Mucosa of stomach (tissue), 1 donor: ENCODE results near the gene HECA.

Experiments used
- H3K27me3 ChIP-seq: one replicate; pipeline ENCODE4 v1.7.0; 2013; ENCODE audit warnings: mild to moderate bottlenecking, low read length; ENCODE audit not compliant: control insufficient read depth, insufficient read depth
- H3K36me3 ChIP-seq: one replicate; pipeline ENCODE4 v1.7.0; 2013; ENCODE audit warnings: low read length; ENCODE audit not compliant: control insufficient read depth, insufficient read depth
- H3K4me1 ChIP-seq: one replicate; pipeline ENCODE4 v1.7.0; 2013; ENCODE audit warnings: mild to moderate bottlenecking, low read length; ENCODE audit not compliant: control insufficient read depth, insufficient read depth
- H3K4me3 ChIP-seq: one replicate; pipeline ENCODE4 v1.7.0; 2013; ENCODE audit warnings: low read length
- H3K9ac ChIP-seq: one replicate; pipeline ENCODE4 v1.7.0; 2013; ENCODE audit warnings: mild to moderate bottlenecking, low read length, moderate library complexity
- H3K9me3 ChIP-seq: one replicate; pipeline ENCODE4 v1.7.0; 2013; ENCODE audit warnings: mild to moderate bottlenecking, low read length, moderate library complexity; ENCODE audit not compliant: control insufficient read depth
- donor health status: Pancreatic carcinoma.

Gene HECA

DNA sequence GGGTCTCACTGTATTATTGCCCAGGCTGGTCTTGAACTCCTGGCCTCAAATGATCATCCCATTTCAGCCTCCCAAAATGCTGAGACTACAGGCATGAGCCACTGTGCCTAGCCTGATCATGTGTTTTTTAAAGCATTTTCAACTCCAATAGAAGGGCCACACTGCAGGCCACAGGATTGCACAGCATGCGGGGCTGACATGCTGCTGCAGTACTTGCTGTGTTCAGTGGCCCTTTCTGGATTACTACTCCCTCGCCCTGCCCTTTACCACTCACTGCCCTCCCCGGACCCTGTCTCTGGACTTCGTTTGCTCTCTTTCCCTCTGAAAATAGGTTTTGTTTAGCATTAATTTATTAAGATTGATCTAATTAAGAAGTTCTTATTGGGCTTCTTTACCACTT lies 37.3 kb downstream of the HECA start:
- H3K4me3 ChIP-seq, result no peak overlapping the region
- no peaks in the 10 kb centered on the region for H3K36me3 ChIP-seq
- H3K9me3 ChIP-seq, result no peaks in the 10 kb centered on the region
- H3K9ac ChIP-seq, result no peak overlapping the region
- H3K4me1 ChIP-seq, result no peaks in the 10 kb centered on the region
- no peaks in the 10 kb centered on the region for H3K27me3 ChIP-seq

DNA sequence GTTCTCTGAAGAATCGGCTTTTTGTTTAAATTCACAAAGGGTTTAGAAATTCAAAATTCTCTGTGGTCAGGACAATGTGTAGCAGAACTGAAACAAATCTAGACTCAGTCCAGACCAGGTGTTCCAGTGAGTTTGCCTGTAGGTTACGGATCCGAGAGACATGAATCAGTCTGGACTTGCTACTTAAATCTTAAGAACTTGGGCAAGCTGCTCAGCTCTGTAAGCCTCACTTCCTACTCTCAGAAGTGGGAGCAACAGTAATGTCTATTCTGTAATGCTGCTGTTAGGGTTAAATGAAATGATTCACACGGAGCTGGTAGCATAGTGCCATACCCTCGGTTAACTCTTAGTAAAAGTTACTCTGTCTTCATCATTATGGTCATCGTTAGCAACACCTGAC lies 37.7 kb downstream of the HECA start:
- H3K4me3 ChIP-seq, result no peak overlapping the region
- H3K9ac ChIP-seq, result no peak overlapping the region
- no peaks in the 10 kb centered on the region for H3K9me3 ChIP-seq
- no peaks in the 10 kb centered on the region for H3K27me3 ChIP-seq
- H3K4me1 ChIP-seq, result no peaks in the 10 kb centered on the region
- H3K36me3 ChIP-seq, result no peaks in the 10 kb centered on the region

DNA sequence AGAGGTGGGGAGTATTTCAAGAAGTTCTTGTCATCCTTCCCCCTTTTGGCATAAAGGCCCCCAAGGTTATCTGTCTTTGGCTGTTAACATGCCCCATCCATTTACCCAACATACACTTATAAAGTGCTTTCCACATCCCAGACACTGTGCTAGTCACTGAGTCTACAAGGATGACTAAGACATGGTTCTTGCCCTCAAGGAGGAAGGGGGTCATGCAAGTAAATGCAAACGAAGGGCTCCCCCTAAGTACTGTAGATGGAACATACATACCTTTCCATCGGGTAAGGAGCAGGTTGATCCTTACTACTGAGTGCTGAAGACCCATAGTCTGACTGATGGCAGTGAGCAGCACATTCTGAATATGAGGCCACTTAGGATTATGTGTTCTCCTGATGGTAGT lies 38.3 kb downstream of the HECA start:
- H3K9me3 ChIP-seq, result no peaks in the 10 kb centered on the region
- no peaks in the 10 kb centered on the region for H3K4me1 ChIP-seq
- no peaks in the 10 kb centered on the region for H3K36me3 ChIP-seq
- H3K9ac ChIP-seq, result no peak overlapping the region
- no peaks in the 10 kb centered on the region for H3K27me3 ChIP-seq
- no peak overlapping the region for H3K4me3 ChIP-seq

DNA sequence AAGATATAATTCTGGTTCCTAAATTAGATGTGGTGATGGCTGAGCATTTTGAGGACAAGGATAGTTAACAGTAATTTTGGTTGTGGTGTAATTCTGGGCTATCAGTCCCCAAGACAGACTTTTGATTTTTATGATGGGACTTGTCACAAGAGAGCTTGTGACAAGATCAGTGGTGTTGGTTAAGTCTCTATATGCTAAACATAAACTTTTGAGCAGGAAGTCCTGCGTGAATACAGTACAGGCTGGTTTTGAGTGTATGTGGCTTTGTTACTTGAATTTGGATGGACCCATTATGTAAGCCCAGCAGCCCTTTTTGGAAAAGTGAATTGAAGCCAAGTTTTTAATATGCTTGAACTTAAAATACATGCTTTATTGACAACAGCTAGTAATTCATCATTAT lies 38.9 kb downstream of the HECA start:
- Histone ChIP-seq H3K36me3 (no peaks in the 10 kb centered on the region), H3K9me3 (no peaks in the 10 kb centered on the region), H3K9ac (no peak overlapping the region), H3K4me3 (no peak overlapping the region), H3K27me3 (no peaks in the 10 kb centered on the region), H3K4me1 (no peaks in the 10 kb centered on the region)

DNA sequence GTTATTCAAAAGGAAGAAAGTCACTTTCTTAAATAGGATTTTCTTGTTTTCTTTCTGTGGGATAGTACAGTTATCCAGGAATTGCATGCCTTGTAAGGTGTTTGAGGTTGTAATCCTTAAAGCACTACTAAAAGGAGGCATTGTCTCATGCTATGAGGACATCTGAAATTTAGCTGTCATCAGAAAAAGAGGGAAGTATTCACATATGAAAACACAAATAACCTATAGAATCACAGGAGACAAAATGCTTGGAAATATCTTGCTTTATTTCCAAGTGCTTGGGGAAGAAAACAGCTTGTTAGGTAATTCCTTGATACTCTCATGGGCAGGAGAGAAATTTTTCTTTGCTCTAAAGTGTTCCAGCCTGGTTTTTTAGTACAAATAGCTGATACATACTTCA lies 40.1 kb downstream of the HECA start:
- Histone ChIP-seq H3K27me3 (no peaks in the 10 kb centered on the region), H3K9ac (no peak overlapping the region), H3K36me3 (no peaks in the 10 kb centered on the region), H3K9me3 (no peaks in the 10 kb centered on the region), H3K4me3 (no peak overlapping the region), H3K4me1 (no peaks in the 10 kb centered on the region)

GRCh38 chr6:139175389-139175948 lies 40.6 kb downstream of the HECA start:
- Histone ChIP-seq H3K27me3 (no peaks in the 10 kb centered on the region), H3K36me3 (no peaks in the 10 kb centered on the region), H3K4me3 (no peak overlapping the region), H3K9me3 (no peaks in the 10 kb centered on the region), H3K9ac (no peak overlapping the region), H3K4me1 (no peaks in the 10 kb centered on the region)

GRCh38 chr6:139181236-139181635 lies 46.4 kb downstream of the HECA start:
- H3K36me3 ChIP-seq, result no peaks in the 10 kb centered on the region

GRCh38 chr6:139184047-139184446 lies 49.2 kb downstream of the HECA start:
- Histone ChIP-seq H3K9ac (no peak overlapping the region), H3K36me3 (no peaks in the 10 kb centered on the region), H3K9me3 (no peaks in the 10 kb centered on the region), H3K4me3 (no peak overlapping the region), H3K27me3 (no peaks in the 10 kb centered on the region), H3K4me1 (no peaks in the 10 kb centered on the region)

More at GRCh38 chr6:139181236-139181635, 46.4 kb downstream of the HECA start:
- H3K4me1 ChIP-seq, result no peaks in the 10 kb centered on the region
- H3K27me3 ChIP-seq, result no peaks in the 10 kb centered on the region
- no peaks in the 10 kb centered on the region for H3K9me3 ChIP-seq
- no peak overlapping the region for H3K4me3 ChIP-seq
- H3K9ac ChIP-seq, result no peak overlapping the region

DNA sequence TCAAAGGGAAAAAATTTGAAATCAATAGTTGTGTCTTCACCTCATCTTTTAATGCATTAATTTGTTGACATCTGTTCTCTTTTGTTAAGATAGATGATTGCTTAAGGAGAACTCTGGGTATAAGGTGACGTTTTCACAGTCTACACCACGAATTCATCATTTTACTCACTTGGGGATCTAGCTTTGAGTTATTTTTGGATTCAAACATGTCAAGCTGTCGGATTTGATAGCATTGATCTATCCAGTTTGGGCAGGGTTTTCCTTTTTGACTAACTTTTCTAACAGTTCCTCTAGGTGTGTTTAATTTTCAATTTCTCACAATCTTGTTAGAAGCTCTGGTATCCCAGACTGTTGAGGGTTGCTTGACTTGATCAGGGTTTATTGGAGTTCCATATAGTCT lies 49.6 kb downstream of the HECA start:
- H3K9me3 ChIP-seq, result no peaks in the 10 kb centered on the region
- H3K36me3 ChIP-seq, result no peaks in the 10 kb centered on the region
- H3K27me3 ChIP-seq, result no peaks in the 10 kb centered on the region
- no peak overlapping the region for H3K4me3 ChIP-seq
- no peaks in the 10 kb centered on the region for H3K4me1 ChIP-seq
- no peak overlapping the region for H3K9ac ChIP-seq

GRCh38 chr6:139186242-139186641 lies 51.4 kb downstream of the HECA start:
- Histone ChIP-seq H3K4me3 (no peak overlapping the region), H3K9ac (no peak overlapping the region), H3K4me1 (no peaks in the 10 kb centered on the region), H3K9me3 (no peaks in the 10 kb centered on the region), H3K36me3 (no peaks in the 10 kb centered on the region), H3K27me3 (no peaks in the 10 kb centered on the region)

DNA sequence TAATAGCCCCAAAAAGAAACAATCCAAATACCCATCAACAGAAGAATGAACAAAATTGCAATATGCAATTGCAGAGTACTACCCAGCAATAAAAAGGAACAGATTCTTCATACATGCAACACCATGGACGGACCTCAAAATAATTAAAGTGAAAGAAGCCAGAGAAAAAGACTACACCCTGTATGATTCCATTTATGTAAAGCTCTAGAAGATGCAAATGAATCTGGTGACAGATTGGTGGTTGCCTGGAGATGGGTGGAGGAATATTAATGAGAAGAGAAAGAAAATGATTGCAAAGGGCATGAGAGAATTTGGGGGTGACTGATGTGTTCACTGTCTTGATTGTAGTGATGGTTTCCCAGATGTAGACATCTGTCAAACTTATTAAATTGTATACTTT lies 51.8 kb downstream of the HECA start:
- no peaks in the 10 kb centered on the region for H3K4me1 ChIP-seq
- no peaks in the 10 kb centered on the region for H3K9me3 ChIP-seq
- no peak overlapping the region for H3K4me3 ChIP-seq
- H3K36me3 ChIP-seq, result no peaks in the 10 kb centered on the region
- no peaks in the 10 kb centered on the region for H3K27me3 ChIP-seq
- no peak overlapping the region for H3K9ac ChIP-seq

DNA sequence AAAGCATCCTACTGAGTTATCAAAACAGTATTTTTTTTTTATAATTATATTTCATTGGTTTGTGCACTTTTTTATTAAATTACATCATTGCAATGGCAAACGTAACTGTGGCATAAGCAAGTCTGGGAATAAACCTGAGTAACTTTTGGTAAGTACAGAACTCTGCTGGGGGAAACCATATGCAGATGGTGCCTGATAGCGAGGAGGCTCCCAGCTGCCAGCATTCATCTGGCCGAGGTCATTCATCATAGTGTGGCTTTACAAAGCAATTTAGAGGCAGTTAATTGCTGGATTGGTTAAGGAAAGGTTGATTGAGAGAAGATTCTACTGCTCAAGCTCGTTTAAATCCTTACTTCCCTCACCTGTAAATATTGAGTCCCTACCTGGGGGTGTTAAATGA lies 52.6 kb downstream of the HECA start:
- Histone ChIP-seq H3K9me3 (no peaks in the 10 kb centered on the region), H3K9ac (no peak overlapping the region), H3K36me3 (no peaks in the 10 kb centered on the region), H3K4me3 (no peak overlapping the region), H3K27me3 (no peaks in the 10 kb centered on the region), H3K4me1 (no peaks in the 10 kb centered on the region)

- no peaks in the 10 kb centered on the region for H3K9me3 ChIP-seq
- no peak overlapping the region for H3K4me3 ChIP-seq
- H3K36me3 ChIP-seq, result no peaks in the 10 kb centered on the region
- no peaks in the 10 kb centered on the region for H3K4me1 ChIP-seq
- H3K27me3 ChIP-seq, result no peaks in the 10 kb centered on the region
- H3K9ac ChIP-seq, result no peak overlapping the region
Measured at GRCh38 chr6:139189665-139190064, 54.8 kb downstream of the HECA start.
